ENCODE measurements around the gene USP17L28. TPM values are rescaled to one million over a fixed set of nuclear protein-coding genes. Genes with fewer than 3 reads are reported as not detected.
A peak's percentile ranks its signal among the peaks of the same experiment; 100 is the strongest.
"Not testable (repeated sequence)": the region's sequence is repeated elsewhere in the genome, so short reads cannot be mapped to it uniquely, and the experiment has no call there.

USP17L28 gene
- polyA plus RNA-seq, 1 experiment = not detected

DNA sequence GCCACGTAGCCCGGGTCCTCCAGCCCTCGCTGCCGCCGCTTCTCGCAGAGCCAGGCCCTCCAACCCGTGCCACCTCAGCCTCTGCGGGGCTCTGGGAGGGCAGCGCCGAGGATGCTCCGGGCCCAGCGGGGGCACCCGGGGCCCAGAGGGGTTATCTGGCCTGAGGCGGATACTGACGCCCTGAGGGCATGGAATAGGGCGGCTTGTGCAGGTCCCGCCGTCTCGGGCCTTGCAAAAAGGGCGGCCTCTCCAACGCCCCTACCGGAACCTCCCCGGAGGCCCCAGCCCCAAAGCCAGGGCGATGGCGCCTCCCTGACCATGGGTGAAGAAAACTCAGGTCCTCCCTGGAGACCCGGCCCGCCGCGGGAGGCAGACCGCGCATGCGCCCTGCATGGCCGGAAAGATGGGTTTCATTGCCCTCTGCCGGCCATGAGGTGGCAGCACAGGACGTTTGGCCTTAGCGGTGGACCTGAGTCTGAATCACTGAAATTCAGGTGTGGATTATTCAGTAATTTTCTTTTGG is 32.4 kb downstream of the USP17L28 start:
- CTCF ChIA-PET = interaction anchor here (0.6 kb wide), 1 partner anchor 1780 kb away, joined by 3 read pairs; no protein-coding TSS in a partner anchor
- not testable (repeated sequence) for DNase-seq (ENCODE audit: low read depth, low spot score)

DNA sequence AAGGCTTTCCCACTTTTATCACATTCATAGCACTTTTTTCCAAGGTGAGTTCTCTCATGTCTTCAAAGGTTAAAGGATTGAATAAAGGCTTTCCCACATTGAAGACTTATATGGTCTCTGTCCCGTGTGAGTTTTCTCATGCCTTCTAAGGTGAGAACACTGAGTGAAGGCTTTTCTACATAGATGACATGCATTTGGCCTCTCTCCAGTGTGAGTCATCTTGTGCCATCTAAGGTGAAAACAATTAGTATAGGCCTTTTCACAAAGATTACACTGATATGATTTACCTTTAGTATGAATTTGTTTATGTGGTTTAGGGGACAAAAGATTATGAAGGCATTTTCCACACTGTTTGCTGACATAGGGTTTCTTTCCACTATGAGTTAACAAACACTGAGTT is 35.4 kb downstream of the USP17L28 start:
- ChIA-PET POLR2A (no interaction called here), CTCF (no interaction called here)
- no peak for DNase-seq (ENCODE audit: low read depth, low spot score)
- H3K27ac ChIP-seq (ENCODE audit: low read depth, low read length) = no peak overlapping the region
- H3K27me3 ChIP-seq (ENCODE audit: control insufficient read depth, insufficient read depth, low read length) = no peaks in the 10 kb centered on the region
- no peak overlapping the region for H3K4me3 ChIP-seq (ENCODE audit: low read depth, low read length)
- peaks cover 7% of the 10 kb centered on the region; the same call in 1 of the 2 replicates for H3K9me3 ChIP-seq (ENCODE audit: control insufficient read depth, insufficient read depth, low read length)
- TF ChIP-seq CTCF (IDR thresholded peaks at IDR 0.05; ENCODE audit: low read depth, low read length) = no peak

More for the DNA sequence above, 32.4 kb downstream of the USP17L28 start:
- TF ChIP-seq CTCF (IDR thresholded peaks at IDR 0.05; ENCODE audit: low read depth, low read length) = peak; percentile 32
- POLR2A ChIA-PET; H3K9me3 ChIP-seq (ENCODE audit: control insufficient read depth, insufficient read depth, low read length); H3K27me3 ChIP-seq (ENCODE audit: control insufficient read depth, insufficient read depth, low read length); H3K27ac ChIP-seq (ENCODE audit: low read depth, low read length): not testable (repeated sequence)
- H3K4me3 ChIP-seq (ENCODE audit: low read depth, low read length) = peak overlapping the region; percentile 48

DNA sequence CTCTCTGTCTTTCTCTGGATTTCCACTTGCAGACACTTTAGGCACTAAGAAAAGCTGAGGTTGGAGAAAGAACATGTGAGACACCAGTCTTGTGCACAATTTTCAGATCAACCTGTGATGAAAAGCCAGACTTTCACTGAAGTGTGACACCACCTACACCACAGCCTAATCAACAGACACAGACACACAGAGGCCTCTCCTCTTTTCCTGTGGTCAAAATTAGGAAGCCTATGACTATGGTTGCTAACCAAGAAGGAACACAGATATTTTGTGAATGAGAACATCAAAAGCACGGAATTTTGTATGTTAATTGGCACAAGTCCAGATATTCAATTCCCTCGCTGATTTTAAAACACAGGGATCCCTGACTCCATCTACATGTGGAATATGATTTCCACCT is 40.3 kb downstream of the USP17L28 start:
- POLR2A ChIA-PET; H3K9me3 ChIP-seq (ENCODE audit: control insufficient read depth, insufficient read depth, low read length); CTCF ChIA-PET; DNase-seq (ENCODE audit: low read depth, low spot score); H3K27ac ChIP-seq (ENCODE audit: low read depth, low read length); H3K27me3 ChIP-seq (ENCODE audit: control insufficient read depth, insufficient read depth, low read length); H3K4me3 ChIP-seq (ENCODE audit: low read depth, low read length): not testable (repeated sequence)

Other genes starting within 250 kb of the USP17L28 start
- gene FAM90A26, start 178.5 kb upstream of the USP17L28 start, polyA plus RNA-seq (2011; rRNA removed) = not detected in 2 replicates
- not detected in 2 replicates for gene USP17L10, start 138.2 kb upstream of the USP17L28 start, polyA plus RNA-seq (2011; rRNA removed)
- gene USP17L11, start 133.5 kb upstream of the USP17L28 start, polyA plus RNA-seq (2011; rRNA removed) = not detected in 2 replicates
- gene USP17L12, start 128.7 kb upstream of the USP17L28 start, polyA plus RNA-seq (2011; rRNA removed) = not detected in 2 replicates
- not detected in 2 replicates for gene USP17L13, start 124.0 kb upstream of the USP17L28 start, polyA plus RNA-seq (2011; rRNA removed)
- gene USP17L15, start 114.5 kb upstream of the USP17L28 start, polyA plus RNA-seq (2011; rRNA removed) = not detected in 2 replicates
- not detected in 2 replicates for gene USP17L17, start 105.0 kb upstream of the USP17L28 start, polyA plus RNA-seq (2011; rRNA removed)
- not detected in 2 replicates for gene USP17L18, start 100.3 kb upstream of the USP17L28 start, polyA plus RNA-seq (2011; rRNA removed)
- not detected in 2 replicates for gene USP17L19, start 95.5 kb upstream of the USP17L28 start, polyA plus RNA-seq (2011; rRNA removed)
- not detected in 2 replicates for gene USP17L20, start 90.8 kb upstream of the USP17L28 start, polyA plus RNA-seq (2011; rRNA removed)
- not detected in 2 replicates for gene USP17L21, start 86.0 kb upstream of the USP17L28 start, polyA plus RNA-seq (2011; rRNA removed)
- gene USP17L22, start 81.3 kb upstream of the USP17L28 start, polyA plus RNA-seq (2011; rRNA removed) = not detected in 2 replicates
- gene USP17L24, start 23.7 kb upstream of the USP17L28 start, polyA plus RNA-seq (2011; rRNA removed) = not detected in 2 replicates
- gene USP17L25, start 19.0 kb upstream of the USP17L28 start, polyA plus RNA-seq (2011; rRNA removed) = not detected in 2 replicates
- gene USP17L26, start 14.2 kb upstream of the USP17L28 start, polyA plus RNA-seq (2011; rRNA removed) = not detected in 2 replicates
- not detected in 2 replicates for gene USP17L5, start 9.5 kb upstream of the USP17L28 start, polyA plus RNA-seq (2011; rRNA removed)
- gene USP17L27, start 4.7 kb upstream of the USP17L28 start, polyA plus RNA-seq (2011; rRNA removed) = not detected in 2 replicates
- gene USP17L29, start 4.7 kb downstream of the USP17L28 start, polyA plus RNA-seq (2011; rRNA removed) = not detected in 2 replicates
- not detected in 2 replicates for gene USP17L30, start 14.2 kb downstream of the USP17L28 start, polyA plus RNA-seq (2011; rRNA removed)
- not detected in 2 replicates for gene DEFB131A, start 95.5 kb downstream of the USP17L28 start, polyA plus RNA-seq (2011; rRNA removed)

Data from AG04450 (cell line).